GM12865 (cell line): ENCODE data around the gene YTHDF2.

Experiments used
- DNase-seq: peaks from one replicate; pipeline ENCODE4 v3.0.0; 2010; ENCODE audit warnings: low read depth
- H3K4me3 ChIP-seq: 2 replicates; pipeline ENCODE4 v1.5.1; 2011; ENCODE audit warnings: mild to moderate bottlenecking, low read depth, low read length, control low read depth
- CTCF ChIP-seq: IDR thresholded peaks from 2 replicates; pipeline ENCODE4 v1.5.1; 2011; ENCODE audit warnings: low read length, control low read depth, low read depth, inconsistent platforms; ENCODE audit not compliant: insufficient read depth; ENCODE audit errors: missing control alignments

YTHDF2 gene

GRCh38 chr1:28800324-28800723, 63.6 kb downstream of the YTHDF2 start:
- no peak for DNase-seq
- H3K4me3 ChIP-seq, result no peak overlapping the region
- no peak for TF ChIP-seq CTCF

- no peak overlapping the region for H3K4me3 ChIP-seq
- no peak for TF ChIP-seq CTCF
- DNase-seq, result no peak
Observed at GRCh38 chr1:28801461-28801860, 64.7 kb downstream of the YTHDF2 start.

DNA sequence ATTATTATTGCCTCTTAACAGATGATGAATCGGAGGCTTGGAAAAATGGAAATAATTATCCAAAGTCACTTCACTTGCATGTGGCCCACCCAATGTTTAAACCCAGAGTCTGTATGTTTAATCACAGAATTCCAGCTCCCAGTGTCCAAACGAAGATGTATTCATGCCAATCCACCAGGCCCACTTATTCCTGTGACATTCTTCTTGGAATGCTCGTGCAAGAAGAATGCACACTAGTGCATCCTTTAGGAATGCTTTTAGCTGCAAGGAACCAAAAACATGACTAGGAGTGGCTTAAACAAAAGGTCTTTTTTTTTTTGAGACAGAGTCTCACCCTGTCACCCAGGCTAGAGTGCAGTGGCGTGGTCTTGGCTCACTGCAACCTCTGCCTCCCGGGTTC, 66.3 kb downstream of the YTHDF2 start:
- H3K4me3 ChIP-seq, result no peak overlapping the region
- no peak for TF ChIP-seq CTCF
- no peak for DNase-seq

GRCh38 chr1:28803662-28804061, 66.9 kb downstream of the YTHDF2 start:
- TF ChIP-seq CTCF, result no peak
- DNase-seq, result no peak

DNA sequence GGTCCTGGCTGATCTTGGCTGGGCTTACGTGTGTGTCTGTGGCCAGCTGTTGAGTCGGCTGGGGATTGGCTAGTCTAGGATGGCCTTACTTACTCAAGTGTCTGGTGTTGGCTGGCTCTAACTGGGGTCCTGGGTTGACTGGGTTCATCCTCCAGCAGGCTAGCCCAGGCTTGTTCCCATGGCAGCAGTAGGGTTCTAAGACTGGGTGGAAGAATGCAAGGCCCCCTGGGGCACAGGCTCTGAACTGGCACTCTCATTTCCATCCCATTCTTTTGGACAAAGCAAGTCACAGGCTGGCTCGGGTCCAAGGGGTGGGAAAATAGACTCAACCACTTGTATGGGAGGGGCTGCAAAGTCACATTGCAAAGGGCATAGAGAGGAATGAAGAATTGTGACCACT, 67.3 kb downstream of the YTHDF2 start:
- DNase-seq, result no peak
- no peak overlapping the region for H3K4me3 ChIP-seq
- TF ChIP-seq CTCF, result no peak

More at GRCh38 chr1:28803662-28804061, 66.9 kb downstream of the YTHDF2 start:
- H3K4me3 ChIP-seq, result no peak overlapping the region

- H3K4me3 ChIP-seq, result no peak overlapping the region
- TF ChIP-seq CTCF, result no peak
- DNase-seq, result no peak
Observed at GRCh38 chr1:28807046-28807445, 70.3 kb downstream of the YTHDF2 start.

DNA sequence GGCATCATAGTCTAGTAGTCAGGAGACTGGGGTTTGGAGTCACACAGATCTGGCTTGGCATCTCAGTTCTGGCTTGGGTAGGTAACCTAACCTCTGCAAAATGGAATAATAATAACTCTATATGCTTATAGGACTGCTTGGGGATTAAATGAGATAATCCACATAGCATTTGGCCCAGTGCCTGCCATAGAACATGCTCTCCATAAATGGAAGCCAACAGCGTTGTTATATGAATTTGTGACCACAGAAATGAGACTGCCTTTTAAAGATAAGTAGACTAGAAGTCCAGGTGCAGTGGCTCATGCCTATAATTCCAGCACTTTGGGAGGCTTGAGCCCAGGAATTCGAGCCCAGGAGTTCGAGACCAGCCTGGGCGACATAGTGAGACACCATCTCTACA, 71.2 kb downstream of the YTHDF2 start:
- DNase-seq, result no peak
- H3K4me3 ChIP-seq, result no peak overlapping the region
- TF ChIP-seq CTCF, result no peak
